ENCODE measurements around the gene SRR. TPM values are rescaled to one million over a fixed set of nuclear protein-coding genes. Genes with fewer than 3 reads are reported as not detected.

The SRR gene
- total and polyA plus RNA-seq, 9 of the 15 experiments (the other 6 are each of a cell fraction or from before 2014, with no cell fraction given): 5.0 to 19.4 (median 7.9) TPM

- Histone ChIP-seq H3K79me2 (ENCODE audit: control insufficient read depth, insufficient read depth, low read length) (peaks cover 56% of the 10 kb centered on the region), H3K4me1 (replicated peaks in 1 of 2; ENCODE audit: control insufficient read depth in 2 of 2, insufficient read depth in 2 of 2, low read length in 2 of 2) (peaks cover 16 to 21% of the 10 kb centered on the region in 2 experiments; a peak in 4 of 5 replicates), H3K36me3 (ENCODE audit: control insufficient read depth, insufficient read depth, low read length) (peaks cover 39% of the 10 kb centered on the region), H3K9me1 (ENCODE audit: control insufficient read depth, insufficient read depth, low read length) (no peaks in the 10 kb centered on the region), H2AFZ (ENCODE audit: low read depth, low read length) (peak within 1 kb of the TSS; percentile 75), H3K27ac (ENCODE audit: extremely low read depth, low read depth, low read length) (peak within 1 kb of the TSS; percentile 81), H3K4me2 (ENCODE audit: insufficient read depth, low read length) (peak within 1 kb of the TSS; percentile 93), H3K27me3 (ENCODE audit: control insufficient read depth in 2 of 2, insufficient read depth in 2 of 2, low read length in 2 of 2) (no peaks in the 10 kb centered on the region), H3K4me3 (peak within 1 kb of the TSS; percentile 68), H4K20me1 (replicated peaks; ENCODE audit: control insufficient read depth, insufficient read depth, low read length) (no peaks in the 10 kb centered on the region), H3K9ac (ENCODE audit: insufficient read depth in 1 of 2, low read depth in 2 of 2, low read length in 2 of 2) (peak within 1 kb of the TSS; percentile 96 to 97), H3K9me3 (replicated peaks; ENCODE audit: control insufficient read depth, insufficient read depth, low read depth, low read length) (no peaks in the 10 kb centered on the region; the same call in 1 of the 2 replicates)
- in situ Hi-C loops (cut with MboI) (no loop called here), intact Hi-C loops (cut with micrococcal nuclease) (no loop called here)
- DNase-seq (ENCODE audit: extremely low read depth in 1 of 4, low spot score in 3 of 4) (peak; percentile 54 to 80 (median 75)), FAIRE-seq (no peak), ATAC-seq (peak; percentile 70)
- POLR2A ChIA-PET: interaction anchor here (0.5 to 1.5 kb wide), 7 partner anchors 9 to 1138 kb away, joined by 3 to 6 read pairs (median 3); no protein-coding TSS in a partner anchor
- CTCF ChIA-PET (ENCODE audit: low intra/inter-chr PET ratio): no interaction called here
- WGBS (ENCODE audit: insufficient coverage, low coverage, missing lambda C conversion rate): 1% methylated on average over 26 of the region's 77 CpGs
- TSS peak; percentile 87 for BruUV-seq (replicated peaks)
- TF ChIP-seq RBM14 (IDR thresholded peaks at IDR 0.05; ENCODE audit: borderline replicate concordance, insufficient read depth, low read depth, low read length) (no peak), TBP (optimal IDR thresholded peaks at IDR 0.05; ENCODE audit: low read depth, low read length) (peak; percentile 11), VEZF1 (CRISPR knock-in tag; IDR thresholded peaks at IDR 0.05) (peak; percentile 78), SPI1 (IDR thresholded peaks at IDR 0.05; ENCODE audit: borderline replicate concordance, low read depth, low read length) (no peak), ZNF263 (CRISPR knock-in tag; IDR thresholded peaks at IDR 0.05; ENCODE audit: borderline replicate concordance) (0 out of 2 replicates have a peak, but pooled peaks have one; percentile 9), YY1 (IDR thresholded peaks at IDR 0.05; ENCODE audit: borderline replicate concordance in 1 of 3, control insufficient read depth in 1 of 3, extremely low read depth in 1 of 3, insufficient read depth in 3 of 3, insufficient read length in 1 of 3, insufficient replicate concordance in 2 of 3, low read depth in 1 of 3, low read length in 2 of 3) (peak; percentile 23 to 79 (median 58)), NFIC (IDR thresholded peaks at IDR 0.05) (peak; percentile 35), ID3 (CRISPR knock-in tag; IDR thresholded peaks at IDR 0.05) (no peak), ID3 (tag; IDR thresholded peaks at IDR 0.05) (0 out of 2 replicates have a peak, but pooled peaks have one; percentile 5), ZBTB2 (IDR thresholded peaks at IDR 0.05) (0 out of 2 replicates have a peak, but pooled peaks have one; percentile 7), ZNF324 (CRISPR knock-in tag; IDR thresholded peaks at IDR 0.05) (no peak), ZBTB7A (IDR thresholded peaks at IDR 0.05; ENCODE audit: borderline replicate concordance, control insufficient read depth, low read depth, low read length) (peak; percentile 15; the same call in 1 of the 2 replicates), POLR2G (IDR thresholded peaks at IDR 0.05; ENCODE audit: low read depth, low read length) (peak; percentile 53), RBFOX2 (IDR thresholded peaks at IDR 0.05; ENCODE audit: low read depth, low read length) (peak; percentile 28), TFAP4 (CRISPR knock-in tag; IDR thresholded peaks at IDR 0.05; ENCODE audit: borderline replicate concordance) (0 out of 2 replicates have a peak, but pooled peaks have one; percentile 8), NFRKB (IDR thresholded peaks at IDR 0.05; ENCODE audit: low read depth) (0 out of 2 replicates have a peak, but pooled peaks have one; percentile 4)
Observed at GRCh38 chr17:2336852-2337543, 33.2 kb downstream of the SRR start, which contains the start of gene SGSM2. SGSM2 (plus strand) TSS chr17:2337501; CDS start chr17:2337689, 188 bp downstream.
